NB4 (cell line): ENCODE measurements around the gene IQCC.

Source experiments
- DNase-seq: peaks from one replicate; pipeline ENCODE4 v3.0.0; 2010; ENCODE audit warnings: low read depth
- H3K4me3 ChIP-seq: one replicate; pipeline ENCODE4 v1.5.1; 2011; ENCODE audit warnings: mild to moderate bottlenecking, low read depth, low read length, moderate library complexity
- CTCF ChIP-seq: IDR thresholded peaks from one replicate; pipeline ENCODE4 v1.5.1; 2012; ENCODE audit warnings: low read depth, low read length
- MAX ChIP-seq: IDR thresholded peaks from 2 replicates; pipeline ENCODE4 v1.6.1; 2011; ENCODE audit warnings: low read depth, low read length
- MYC ChIP-seq: IDR thresholded peaks from 2 replicates; pipeline ENCODE4 v1.6.1; 2011; ENCODE audit warnings: low read depth, low read length
- POLR2A ChIP-seq: IDR thresholded peaks from 2 replicates; pipeline ENCODE4 v1.6.1; 2011; ENCODE audit warnings: mild to moderate bottlenecking; ENCODE audit not compliant: insufficient read length; ENCODE audit errors: extremely low read depth

The IQCC gene

GRCh38 chr1:32192220-32192948 is 13.1 kb upstream of the IQCC start:
- TF ChIP-seq MYC (no peak), CTCF (no peak), MAX (no peak)
- H3K4me3 ChIP-seq = no peak overlapping the region
- DNase-seq = no peak

GRCh38 chr1:32194984-32195383 is 10.5 kb upstream of the IQCC start:
- TF ChIP-seq CTCF (no peak), MAX (no peak), POLR2A (no peak), MYC (no peak)
- no peak for DNase-seq
- H3K4me3 ChIP-seq = no peak overlapping the region

GRCh38 chr1:32195531-32195930 is 9.9 kb upstream of the IQCC start:
- DNase-seq = no peak
- H3K4me3 ChIP-seq = no peak overlapping the region
- TF ChIP-seq MAX (no peak), MYC (no peak)

- TF ChIP-seq POLR2A = no peak
- no peak for TF ChIP-seq MYC
- no peak for TF ChIP-seq MAX
- no peak for TF ChIP-seq CTCF
- DNase-seq = no peak
- no peak overlapping the region for H3K4me3 ChIP-seq
These were observed 9.3 kb upstream of the IQCC start for GRCh38 chr1:32195972-32196823.

GRCh38 chr1:32197074-32197473 is 8.4 kb upstream of the IQCC start:
- TF ChIP-seq CTCF (no peak), MAX (no peak), POLR2A (no peak), MYC (no peak)
- H3K4me3 ChIP-seq = no peak overlapping the region
- no peak for DNase-seq

GRCh38 chr1:32197837-32198236 is 7.6 kb upstream of the IQCC start:
- no peak overlapping the region for H3K4me3 ChIP-seq
- TF ChIP-seq MYC (no peak), POLR2A (no peak), CTCF (no peak)
- no peak for DNase-seq
